WTC11 (cell line): Measurements from ENCODE around the gene CTTNBP2NL. TPM values are rescaled to one million over a fixed set of nuclear protein-coding genes. Genes with fewer than 3 reads are reported as not detected.

Source experiments
- ATAC-seq: fragments of 200-7000 bp; cut with Tn5 transposase; 2 replicates; pipeline ENCODE4 v1.10.0; 2021; ENCODE audit warnings: mild to moderate bottlenecking, moderate library complexity
- Bru-seq: library from RNA; stranded (reverse); fragments of 400-500 nt; gene quantifications from one replicate; lab custom pipeline; 2021; lab: Mats Ljungman, UMichigan
- CTCF ChIA-PET: fragments of 300-600 bp; sonication (Branson Sonifier 250); formaldehyde crosslinking; loops from one replicate; lab custom pipeline; 2021; ENCODE audit warnings: antibody characterized with exemption; lab: Charles Lee
- POLR2A ChIA-PET: fragments of 350-600 bp; sonication (Branson Sonifier 250); formaldehyde crosslinking; loops from one replicate; lab custom pipeline; 2021; ENCODE audit warnings: antibody characterized with exemption; lab: Charles Lee
- DNase-seq: peaks from one replicate; pipeline ENCODE4 v3.0.0; 2021; ENCODE audit warnings: low spot score
- H3K27ac Mint-ChIP-seq: 2 replicates; pipeline ENCODE4 v1.8.0; 2021; ENCODE audit warnings: mixed read lengths
- H3K27me3 Mint-ChIP-seq: 2 replicates; pipeline ENCODE4 v1.8.0; 2021; ENCODE audit warnings: low read depth, mild to moderate bottlenecking, moderate library complexity, mixed read lengths
- H3K36me3 Mint-ChIP-seq: 2 replicates; pipeline ENCODE4 v1.8.0; 2021; ENCODE audit warnings: mixed read lengths
- H3K4me1 Mint-ChIP-seq: 2 replicates; pipeline ENCODE4 v1.8.0; 2022; ENCODE audit warnings: mixed read lengths
- H3K4me3 Mint-ChIP-seq: 2 replicates; pipeline ENCODE4 v1.8.0; 2021; ENCODE audit warnings: mild to moderate bottlenecking, moderate library complexity, mixed read lengths
- H3K9me3 Mint-ChIP-seq: 2 replicates; pipeline ENCODE4 v1.8.0; 2021; ENCODE audit warnings: mixed read lengths
- CREM ChIP-seq: sonication (generic); formaldehyde crosslinking; IDR thresholded peaks from 2 replicates; pipeline ENCODE4 v1.8.1; 2022; ENCODE audit warnings: mild to moderate bottlenecking, missing genetic modification reagents, moderate library complexity
- CTCF ChIP-seq: fragments of 200-600 bp; IDR thresholded peaks from 2 replicates; pipeline ENCODE4 v1.8.0; 2022; ENCODE audit warnings: antibody characterized with exemption
- ESRRA ChIP-seq: sonication (generic); formaldehyde crosslinking; IDR thresholded peaks from 2 replicates; pipeline ENCODE4 v1.8.1; 2022; ENCODE audit warnings: mild to moderate bottlenecking, missing genetic modification reagents, borderline replicate concordance
- ETV6 ChIP-seq: sonication (generic); formaldehyde crosslinking; IDR thresholded peaks from 2 replicates; pipeline ENCODE4 v1.8.1; 2022; ENCODE audit warnings: mild to moderate bottlenecking, missing genetic modification reagents
- GABPB1 ChIP-seq: sonication (generic); formaldehyde crosslinking; IDR thresholded peaks from 2 replicates; pipeline ENCODE4 v1.8.1; 2023; ENCODE audit warnings: mild to moderate bottlenecking, missing genetic modification reagents
- GTF2I ChIP-seq: fragments of 250-450 bp; sonication (Bioruptor Pico); conservative IDR thresholded peaks from 2 replicates; pipeline ENCODE4 v1.4.0; 2021; ENCODE audit warnings: mild to moderate bottlenecking
- JAZF1 ChIP-seq: fragments of 250-450 bp; sonication (Bioruptor Pico); IDR thresholded peaks from 2 replicates; pipeline ENCODE4 v1.9.0; 2021; ENCODE audit warnings: moderate library complexity, mild to moderate bottlenecking, inconsistent platforms
- KAT7 ChIP-seq: sonication (generic); formaldehyde crosslinking; IDR thresholded peaks from 2 replicates; pipeline ENCODE4 v1.8.1; 2023; ENCODE audit warnings: missing genetic modification reagents, mild to moderate bottlenecking, borderline replicate concordance
- NFYB ChIP-seq: sonication (generic); formaldehyde crosslinking; conservative IDR thresholded peaks from 2 replicates; pipeline ENCODE4 v1.8.0; 2022; ENCODE audit warnings: low read depth, missing genetic modification reagents
- PRRX2 ChIP-seq: fragments of 250-450 bp; sonication (Bioruptor Pico); IDR thresholded peaks from 2 replicates; pipeline ENCODE4 v1.8.0; 2021; ENCODE audit warnings: mild to moderate bottlenecking
- SMAD3 ChIP-seq: sonication (generic); formaldehyde crosslinking; IDR thresholded peaks from 2 replicates; pipeline ENCODE4 v1.8.0; 2022; ENCODE audit warnings: missing genetic modification reagents, mild to moderate bottlenecking, borderline replicate concordance
- SP1 ChIP-seq: sonication (generic); formaldehyde crosslinking; conservative IDR thresholded peaks from 2 replicates; pipeline ENCODE4 v1.8.1; 2022; ENCODE audit warnings: missing genetic modification reagents
- TCF7 ChIP-seq: sonication (generic); formaldehyde crosslinking; IDR thresholded peaks from 2 replicates; pipeline ENCODE4 v1.8.0; 2022; ENCODE audit warnings: mild to moderate bottlenecking, low read depth, missing genetic modification reagents, moderate library complexity
- TP53 ChIP-seq: sonication (generic); formaldehyde crosslinking; IDR thresholded peaks from 2 replicates; pipeline ENCODE4 v1.8.1; 2023; ENCODE audit warnings: mild to moderate bottlenecking, missing genetic modification reagents
- ZNF219 ChIP-seq: sonication (generic); formaldehyde crosslinking; IDR thresholded peaks from 2 replicates; pipeline ENCODE4 v1.8.0; 2023; ENCODE audit warnings: missing genetic modification reagents, mild to moderate bottlenecking, borderline replicate concordance
- ZNF232 ChIP-seq: sonication (generic); formaldehyde crosslinking; IDR thresholded peaks from 2 replicates; pipeline ENCODE4 v1.8.0; 2022; ENCODE audit warnings: mild to moderate bottlenecking, missing genetic modification reagents
- ZNF317 ChIP-seq: sonication (generic); formaldehyde crosslinking; IDR thresholded peaks from 2 replicates; pipeline ENCODE4 v1.8.1; 2023; ENCODE audit warnings: low read depth, mild to moderate bottlenecking, moderate library complexity, missing genetic modification reagents, borderline replicate concordance
- ZNF396 ChIP-seq: fragments of 250-450 bp; sonication (Bioruptor Pico); IDR thresholded peaks from 2 replicates; pipeline ENCODE4 v1.8.0; 2021; ENCODE audit warnings: mild to moderate bottlenecking, moderate library complexity, borderline replicate concordance
- ZNF425 ChIP-seq: fragments of 250-450 bp; sonication (Bioruptor Pico); conservative IDR thresholded peaks from 2 replicates; pipeline ENCODE4 v1.9.0; 2021; ENCODE audit warnings: mild to moderate bottlenecking
- ZSCAN18 ChIP-seq: fragments of 250-450 bp; sonication (Bioruptor Pico); IDR thresholded peaks from 2 replicates; pipeline ENCODE4 v2.1.2; 2022; ENCODE audit warnings: mild to moderate bottlenecking, moderate library complexity
- long read RNA-seq, 3 experiments: library from RNA in 1 of 3; library from capped mRNA in 1 of 3; library from polyadenylated mRNA in 1 of 3; unstranded in 2 of 3; stranded (forward) in 1 of 3; transcript quantifications; one replicate each; pipeline ENCODE4 v2.0.0, GENCODE V29; 2021
- total RNA-seq: library from RNA; stranded (reverse); gene quantifications from 3 replicates; pipeline ENCODE4 v1.2.3, GENCODE V29; 2021
- TF ChIP-seq, protein P1 (sequence below): sonication (generic); formaldehyde crosslinking; IDR thresholded peaks from 2 replicates; pipeline ENCODE4 v1.8.1; 2023; ENCODE audit warnings: mild to moderate bottlenecking, moderate library complexity, missing genetic modification reagents
- TF ChIP-seq, protein P2 (sequence below): sonication (generic); formaldehyde crosslinking; IDR thresholded peaks from 2 replicates; pipeline ENCODE4 v1.8.0; 2023; ENCODE audit warnings: mild to moderate bottlenecking, missing genetic modification reagents
- TF ChIP-seq, protein P3 (sequence below): sonication (generic); formaldehyde crosslinking; IDR thresholded peaks from 2 replicates; pipeline ENCODE4 v1.8.0; 2022; ENCODE audit warnings: mild to moderate bottlenecking, missing genetic modification reagents
- TF ChIP-seq, protein P4 (sequence below): sonication (generic); formaldehyde crosslinking; IDR thresholded peaks from 2 replicates; pipeline ENCODE4 v1.8.0; 2023; ENCODE audit warnings: missing genetic modification reagents

Gene CTTNBP2NL
- total RNA-seq (28.5 to 32.8 TPM (median 32.0 TPM) in 3 replicates), Bru-seq, nascent RNA (percentile 85 among the genes with signal in this experiment)
- long read RNA-seq, experiment 1, full-length matches to known transcripts: 134 of 188 reads
- long read RNA-seq, experiment 1, partial matches to known transcripts: 42 of 188 reads
- long read RNA-seq, experiment 1, other reads (novel, unspliced or antisense): 12 of 188 reads
- long read RNA-seq, experiment 2, full-length matches to known transcripts: 5 of 25 reads
- long read RNA-seq, experiment 2, partial matches to known transcripts: 2 of 25 reads
- long read RNA-seq, experiment 2, other reads (novel, unspliced or antisense): 18 of 25 reads
- long read RNA-seq, experiment 3, full-length matches to known transcripts: 2 of 9 reads
- long read RNA-seq, experiment 3, partial matches to known transcripts: 0 of 9 reads
- long read RNA-seq, experiment 3, other reads (novel, unspliced or antisense): 7 of 9 reads

- no peaks in the 10 kb centered on the region for H3K9me3 Mint-ChIP-seq
- peak; percentile 94 for ATAC-seq
- POLR2A ChIA-PET: interaction anchor here (0.9 to 1.9 kb wide), 4 partner anchors 14 to 319 kb away, joined by 3 to 6 read pairs (median 4); partner anchors contain the start of gene PPM1J
- CTCF ChIA-PET: interaction anchor here (0.6 to 2.1 kb wide), 10 partner anchors 9 to 319 kb away, joined by 3 to 18 read pairs (median 4); partner anchors contain the start of genes PPM1J and ST7L
- no peaks in the 10 kb centered on the region for H3K27me3 Mint-ChIP-seq
- peaks cover 43% of the 10 kb centered on the region for H3K4me1 Mint-ChIP-seq
- peak within 1 kb of the TSS; percentile 99 for H3K27ac Mint-ChIP-seq
- H3K4me3 Mint-ChIP-seq: peak within 1 kb of the TSS; percentile 99
- no peaks in the 10 kb centered on the region for H3K36me3 Mint-ChIP-seq
- DNase-seq: peak; percentile 98
- peak; percentile 17; the same call in 1 of the 2 replicates for TF ChIP-seq ETV6 (CRISPR knock-in tag)
- peak; percentile 89 for TF ChIP-seq NFYB
- TF ChIP-seq TP53 (CRISPR knock-in tag): no peak
- TF ChIP-seq, protein P1, sequence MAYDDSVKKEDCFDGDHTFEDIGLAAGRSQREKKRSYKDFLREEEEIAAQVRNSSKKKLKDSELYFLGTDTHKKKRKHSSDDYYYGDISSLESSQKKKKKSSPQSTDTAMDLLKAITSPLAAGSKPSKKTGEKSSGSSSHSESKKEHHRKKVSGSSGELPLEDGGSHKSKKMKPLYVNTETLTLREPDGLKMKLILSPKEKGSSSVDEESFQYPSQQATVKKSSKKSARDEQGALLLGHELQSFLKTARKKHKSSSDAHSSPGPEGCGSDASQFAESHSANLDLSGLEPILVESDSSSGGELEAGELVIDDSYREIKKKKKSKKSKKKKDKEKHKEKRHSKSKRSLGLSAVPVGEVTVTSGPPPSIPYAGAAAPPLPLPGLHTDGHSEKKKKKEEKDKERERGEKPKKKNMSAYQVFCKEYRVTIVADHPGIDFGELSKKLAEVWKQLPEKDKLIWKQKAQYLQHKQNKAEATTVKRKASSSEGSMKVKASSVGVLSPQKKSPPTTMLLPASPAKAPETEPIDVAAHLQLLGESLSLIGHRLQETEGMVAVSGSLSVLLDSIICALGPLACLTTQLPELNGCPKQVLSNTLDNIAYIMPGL (CRISPR knock-in tag): peak; percentile 36; the same call in 1 of the 2 replicates
- TF ChIP-seq, protein P2, sequence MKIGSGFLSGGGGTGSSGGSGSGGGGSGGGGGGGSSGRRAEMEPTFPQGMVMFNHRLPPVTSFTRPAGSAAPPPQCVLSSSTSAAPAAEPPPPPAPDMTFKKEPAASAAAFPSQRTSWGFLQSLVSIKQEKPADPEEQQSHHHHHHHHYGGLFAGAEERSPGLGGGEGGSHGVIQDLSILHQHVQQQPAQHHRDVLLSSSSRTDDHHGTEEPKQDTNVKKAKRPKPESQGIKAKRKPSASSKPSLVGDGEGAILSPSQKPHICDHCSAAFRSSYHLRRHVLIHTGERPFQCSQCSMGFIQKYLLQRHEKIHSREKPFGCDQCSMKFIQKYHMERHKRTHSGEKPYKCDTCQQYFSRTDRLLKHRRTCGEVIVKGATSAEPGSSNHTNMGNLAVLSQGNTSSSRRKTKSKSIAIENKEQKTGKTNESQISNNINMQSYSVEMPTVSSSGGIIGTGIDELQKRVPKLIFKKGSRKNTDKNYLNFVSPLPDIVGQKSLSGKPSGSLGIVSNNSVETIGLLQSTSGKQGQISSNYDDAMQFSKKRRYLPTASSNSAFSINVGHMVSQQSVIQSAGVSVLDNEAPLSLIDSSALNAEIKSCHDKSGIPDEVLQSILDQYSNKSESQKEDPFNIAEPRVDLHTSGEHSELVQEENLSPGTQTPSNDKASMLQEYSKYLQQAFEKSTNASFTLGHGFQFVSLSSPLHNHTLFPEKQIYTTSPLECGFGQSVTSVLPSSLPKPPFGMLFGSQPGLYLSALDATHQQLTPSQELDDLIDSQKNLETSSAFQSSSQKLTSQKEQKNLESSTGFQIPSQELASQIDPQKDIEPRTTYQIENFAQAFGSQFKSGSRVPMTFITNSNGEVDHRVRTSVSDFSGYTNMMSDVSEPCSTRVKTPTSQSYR: no peak
- peak; percentile 43 for TF ChIP-seq GABPB1 (CRISPR knock-in tag)
- no peak for TF ChIP-seq ESRRA (CRISPR knock-in tag)
- TF ChIP-seq KAT7: no peak
- TF ChIP-seq ZNF219: no peak
- TF ChIP-seq TCF7 (CRISPR knock-in tag): no peak
- TF ChIP-seq ZNF396 (CRISPR knock-in tag): no peak
- no peak for TF ChIP-seq PRRX2 (CRISPR knock-in tag)
- TF ChIP-seq JAZF1 (CRISPR knock-in tag): no peak
- TF ChIP-seq CREM (CRISPR knock-in tag): peak; percentile 88; the same call in 1 of the 2 replicates
- no peak for TF ChIP-seq GTF2I (CRISPR knock-in tag)
- no peak for TF ChIP-seq ZNF232 (CRISPR knock-in tag)
- no peak for TF ChIP-seq CTCF
- no peak for TF ChIP-seq SMAD3
- TF ChIP-seq, protein P3, sequence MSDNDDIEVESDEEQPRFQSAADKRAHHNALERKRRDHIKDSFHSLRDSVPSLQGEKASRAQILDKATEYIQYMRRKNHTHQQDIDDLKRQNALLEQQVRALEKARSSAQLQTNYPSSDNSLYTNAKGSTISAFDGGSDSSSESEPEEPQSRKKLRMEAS: peak; percentile 28; the same call in 1 of the 2 replicates
- no peak for TF ChIP-seq ZNF425 (CRISPR knock-in tag)
- no peak for TF ChIP-seq ZNF317
- TF ChIP-seq, protein P4, sequence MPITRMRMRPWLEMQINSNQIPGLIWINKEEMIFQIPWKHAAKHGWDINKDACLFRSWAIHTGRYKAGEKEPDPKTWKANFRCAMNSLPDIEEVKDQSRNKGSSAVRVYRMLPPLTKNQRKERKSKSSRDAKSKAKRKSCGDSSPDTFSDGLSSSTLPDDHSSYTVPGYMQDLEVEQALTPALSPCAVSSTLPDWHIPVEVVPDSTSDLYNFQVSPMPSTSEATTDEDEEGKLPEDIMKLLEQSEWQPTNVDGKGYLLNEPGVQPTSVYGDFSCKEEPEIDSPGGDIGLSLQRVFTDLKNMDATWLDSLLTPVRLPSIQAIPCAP (CRISPR knock-in tag): no peak
- TF ChIP-seq ZSCAN18: no peak
- peak; percentile 79; the same call in 1 of the 2 replicates for TF ChIP-seq SP1 (CRISPR knock-in tag)
Observed at GRCh38 chr1:112395821-112396652, at the start of gene CTTNBP2NL. TSS of gene CTTNBP2NL (plus strand) at chr1:112396214. CDS start at chr1:112416166, 19,952 bp downstream.
